ENCODE data around the gene FBXO10.

- TF ChIP-seq POLR2A (IDR thresholded peaks at IDR 0.05) (no peak), CTCF (IDR thresholded peaks at IDR 0.05) (no peak)
These were observed 44.2 kb upstream of the FBXO10 start for GRCh38 chr9:37620396-37620795.

All from breast epithelium (tissue), 3 donors.